DMS153 (cell line): ENCODE results near the gene NNT.
"Not testable (repeated sequence)": the region's sequence is repeated elsewhere in the genome, so short reads cannot be mapped to it uniquely, and the experiment has no call there.

Source experiments
- DNase-seq: peaks from one replicate; lab custom pipeline; 2025; lab: John Stamatoyannopoulos, UW

The NNT gene

DNA sequence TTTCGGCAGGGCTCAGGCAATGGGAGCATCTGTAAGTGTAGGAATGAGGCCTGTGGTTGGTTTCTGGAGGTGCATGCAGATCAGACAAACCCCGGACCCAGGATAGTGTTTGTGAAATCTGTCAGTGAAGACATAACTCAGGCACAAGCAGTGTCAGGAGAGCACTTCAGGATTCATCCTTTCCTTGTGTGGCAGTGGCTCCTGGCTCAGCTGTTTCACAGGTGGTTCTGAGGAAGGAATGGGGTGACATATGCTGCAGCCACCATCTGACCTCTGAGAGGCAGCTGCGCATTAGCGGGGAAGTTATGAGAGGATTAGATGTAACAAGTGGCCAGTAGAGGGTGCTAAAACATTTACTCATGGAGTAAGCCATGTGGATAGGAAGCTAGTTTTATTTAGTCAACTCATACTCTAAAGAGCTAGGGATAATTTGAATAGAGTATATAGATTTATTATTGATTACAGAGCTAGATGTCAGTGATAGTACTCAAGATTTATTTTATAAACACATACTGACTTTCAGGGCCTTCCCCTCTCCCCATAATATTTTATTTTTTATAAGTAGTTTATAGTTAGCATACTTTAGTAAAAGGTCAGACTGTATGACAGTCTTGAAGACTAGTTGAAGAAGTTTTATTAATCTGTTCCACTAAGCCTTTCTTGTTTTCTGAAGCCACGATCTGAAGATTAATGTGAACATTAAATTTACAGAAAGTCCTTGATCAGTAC is 28.4 kb downstream of the NNT start:
- DNase-seq = peak; percentile 66

DNA sequence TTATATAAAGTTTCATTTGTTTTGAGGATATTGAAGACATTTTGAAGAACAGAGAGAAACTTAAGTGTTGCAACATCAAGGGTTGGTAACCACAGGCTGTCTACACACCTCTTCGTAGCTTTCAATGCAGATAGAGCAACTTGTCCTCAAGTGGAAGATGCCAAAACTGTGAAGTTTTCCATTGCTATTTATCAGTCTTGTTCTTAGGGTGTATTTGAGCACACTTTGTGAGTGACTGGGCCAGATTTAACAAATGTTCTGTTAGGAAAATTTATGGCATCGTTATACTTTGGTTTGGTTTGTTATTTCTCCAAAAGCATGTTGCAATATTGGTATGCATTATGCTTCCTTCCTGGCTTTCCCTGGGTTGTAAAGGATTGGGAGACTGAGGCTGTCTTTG is 31.6 kb downstream of the NNT start:
- DNase-seq = no peak

DNA sequence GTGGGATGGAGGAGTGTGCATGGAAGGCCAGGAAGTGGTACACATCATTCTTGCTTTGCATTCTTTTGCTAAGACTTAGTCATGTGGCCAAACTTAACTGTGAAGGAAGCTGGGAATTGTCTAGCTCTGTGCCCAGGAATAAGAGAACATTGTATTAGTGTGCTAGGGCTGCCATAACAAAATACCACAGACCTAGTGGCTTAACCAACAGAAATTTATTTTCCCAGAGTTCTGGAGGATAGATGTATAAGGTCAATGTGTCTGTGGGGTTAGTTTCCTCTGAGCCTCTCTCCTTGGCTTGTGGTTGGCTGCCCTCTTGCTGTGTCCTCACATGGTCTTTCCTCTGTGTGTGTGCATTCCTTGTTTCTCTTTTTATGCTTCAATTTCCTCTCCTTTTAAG is 32.4 kb downstream of the NNT start:
- DNase-seq = no peak

DNA sequence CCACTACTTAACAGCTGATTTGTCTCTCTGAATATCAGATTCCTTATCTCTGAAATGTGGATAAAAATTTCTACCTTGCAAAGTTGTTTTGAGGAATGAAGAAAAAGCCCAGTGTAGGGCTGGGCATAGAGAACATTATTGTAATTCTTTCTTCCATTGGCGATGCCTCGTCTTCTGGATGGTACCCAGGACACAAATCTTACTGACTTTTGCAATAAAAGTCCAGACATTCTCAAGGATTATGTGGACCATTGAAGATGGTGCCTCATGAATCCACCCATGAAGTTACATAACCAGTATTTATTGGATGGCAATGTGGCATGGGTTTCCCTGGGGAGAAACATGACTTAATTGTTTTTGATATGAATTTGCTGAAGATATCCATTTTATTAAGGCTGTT is 33.1 kb downstream of the NNT start:
- no peak for DNase-seq

DNA sequence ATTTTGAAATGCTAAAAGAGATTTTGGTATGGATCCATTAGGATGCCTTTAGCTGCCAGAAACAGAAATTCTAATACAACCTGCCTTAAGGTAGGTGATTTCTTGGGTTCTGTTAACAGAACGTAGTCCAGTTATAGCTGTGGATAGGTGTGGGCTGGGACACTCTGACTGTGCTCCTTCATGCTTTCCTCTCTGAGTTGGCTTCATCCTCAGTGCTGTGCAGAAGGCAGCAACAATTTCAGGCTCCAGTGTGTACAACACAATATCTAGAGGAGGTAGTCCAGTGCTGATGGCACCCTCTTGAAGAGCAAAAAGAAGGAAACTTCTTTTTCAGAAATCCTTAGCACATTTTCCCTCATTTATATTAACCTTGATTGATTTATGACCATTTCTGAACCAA is 34.4 kb downstream of the NNT start:
- DNase-seq = no peak

DNA sequence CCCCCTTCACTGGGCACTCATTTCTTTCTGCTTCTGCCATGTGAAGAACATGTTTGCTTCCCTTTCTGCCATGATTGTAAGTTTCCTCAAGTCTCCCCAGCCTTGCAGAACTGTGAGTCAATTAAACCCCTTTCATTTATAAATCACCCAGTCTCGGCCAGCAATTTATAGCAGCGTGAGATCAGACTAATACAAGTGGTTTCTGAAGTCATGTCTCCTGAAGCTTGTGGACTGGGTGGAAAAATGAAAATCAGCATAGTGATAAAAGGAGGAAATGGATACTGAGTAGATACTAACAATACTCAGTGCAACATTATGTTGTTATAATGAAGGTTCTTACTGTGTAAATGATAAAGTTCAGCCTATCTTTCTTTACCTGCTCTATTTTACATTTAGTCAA is 35.1 kb downstream of the NNT start:
- no peak for DNase-seq

DNA sequence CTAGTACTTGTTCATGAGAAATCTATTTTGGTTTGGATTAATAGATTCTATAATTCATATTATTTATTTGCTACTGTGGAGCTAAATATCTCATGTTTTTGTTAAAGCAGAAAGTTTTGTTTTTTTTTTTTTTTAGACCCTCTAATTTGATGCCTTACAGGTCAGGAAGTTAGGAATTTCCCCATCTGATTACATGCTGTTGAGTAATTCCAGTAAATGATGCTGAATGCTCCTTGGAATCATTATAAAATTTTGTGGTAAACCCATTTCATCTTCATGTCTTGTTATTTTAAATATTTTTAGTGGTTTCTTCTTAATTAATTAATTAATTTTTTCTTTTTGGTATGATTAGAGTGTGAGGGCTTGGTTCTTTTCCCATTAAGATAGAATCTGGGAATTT is 35.6 kb downstream of the NNT start:
- DNase-seq = no peak

DNA sequence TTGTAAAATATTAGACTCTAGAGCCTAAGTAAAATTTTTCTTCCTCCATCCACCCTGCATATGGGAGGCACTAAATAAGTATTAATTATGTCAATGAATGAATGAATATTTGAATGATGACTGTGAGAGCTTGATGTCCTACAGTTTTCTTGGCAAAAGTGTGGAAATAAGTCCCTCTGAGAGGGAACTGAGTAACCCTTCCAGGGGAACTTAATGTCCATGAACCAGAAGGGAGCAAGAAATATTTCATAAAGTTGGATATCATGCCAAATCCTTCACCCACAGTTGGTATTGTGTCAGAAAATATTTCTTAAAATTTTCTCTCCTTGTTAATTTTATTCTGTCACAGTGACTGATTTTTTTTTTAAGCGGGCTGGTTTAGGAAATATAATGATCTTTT is 36.6 kb downstream of the NNT start:
- no peak for DNase-seq

DNA sequence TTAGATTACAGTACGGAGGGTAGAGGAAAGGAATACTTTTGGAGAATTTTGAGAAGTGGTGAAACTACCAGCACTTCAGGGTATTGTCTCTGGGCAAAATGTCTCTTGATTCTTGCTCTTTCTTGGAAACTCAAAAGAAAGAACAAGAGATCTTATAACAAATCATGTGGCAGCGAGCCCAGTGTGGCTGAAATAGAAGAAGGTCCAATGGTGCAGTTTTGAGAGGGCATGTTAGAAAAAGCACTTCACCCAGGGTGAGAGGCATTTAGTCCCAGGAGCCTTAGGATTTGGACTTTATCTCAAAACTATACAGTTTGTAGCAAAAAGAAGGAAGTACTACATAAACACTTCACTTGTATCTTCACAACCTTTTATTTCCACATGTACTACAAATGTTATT is 39.4 kb downstream of the NNT start:
- no peak for DNase-seq

DNA sequence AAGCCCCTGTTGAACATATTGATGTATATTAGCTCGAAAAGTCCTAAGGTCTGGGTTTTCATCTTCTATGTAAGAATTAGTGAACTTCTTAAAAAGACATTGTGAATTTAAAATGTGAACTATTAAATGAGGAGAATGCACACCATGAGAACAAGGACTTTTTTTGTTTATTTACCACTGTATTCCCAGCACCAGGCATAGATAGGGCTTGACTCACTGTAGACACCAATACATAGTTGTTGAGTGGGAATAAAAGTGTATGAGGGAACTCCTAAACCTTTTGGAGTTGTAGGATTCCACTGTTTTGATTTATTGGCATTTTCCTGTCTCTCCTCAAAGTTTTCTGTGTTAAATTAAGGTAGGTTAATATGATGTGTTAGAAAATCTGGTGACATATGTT is 40.3 kb downstream of the NNT start:
- no peak for DNase-seq

DNA sequence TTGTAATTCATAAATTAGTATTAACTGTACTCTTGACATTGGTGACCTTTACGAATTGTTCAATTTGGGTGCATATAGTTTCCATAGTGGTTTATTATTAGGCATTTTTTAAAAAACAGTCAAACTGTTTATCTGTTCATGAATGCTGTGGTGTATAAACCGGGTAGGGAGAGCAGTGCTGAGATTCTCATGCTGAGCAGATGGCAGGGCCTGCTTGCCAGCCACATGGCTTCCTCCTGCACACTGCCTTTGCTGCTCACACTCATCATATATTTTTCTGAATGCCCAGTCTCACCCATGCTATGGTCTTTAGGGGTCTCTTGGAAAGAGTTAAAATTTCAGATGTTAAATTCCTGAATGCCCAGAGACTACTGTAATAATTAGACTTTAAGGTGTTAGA is 40.8 kb downstream of the NNT start:
- no peak for DNase-seq

DNA sequence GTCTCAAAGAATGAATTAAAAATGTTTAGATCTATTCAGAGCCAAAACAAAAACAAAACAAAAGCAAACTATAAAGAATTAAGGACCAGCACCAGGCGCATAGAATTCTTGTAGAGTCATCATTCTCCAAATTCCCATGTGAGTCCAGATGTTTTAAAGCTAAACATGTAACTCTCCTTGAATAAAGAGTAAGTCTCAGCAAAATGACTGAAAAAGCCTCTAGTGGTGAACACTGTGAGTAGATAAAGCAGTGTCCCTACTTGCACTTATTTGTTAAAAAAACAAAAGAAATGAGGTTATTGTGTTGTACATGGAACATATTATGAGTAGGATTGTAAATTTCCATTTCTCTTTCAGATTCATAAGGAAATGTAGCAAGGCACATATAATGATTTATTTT is 44.0 kb downstream of the NNT start:
- DNase-seq = no peak

DNA sequence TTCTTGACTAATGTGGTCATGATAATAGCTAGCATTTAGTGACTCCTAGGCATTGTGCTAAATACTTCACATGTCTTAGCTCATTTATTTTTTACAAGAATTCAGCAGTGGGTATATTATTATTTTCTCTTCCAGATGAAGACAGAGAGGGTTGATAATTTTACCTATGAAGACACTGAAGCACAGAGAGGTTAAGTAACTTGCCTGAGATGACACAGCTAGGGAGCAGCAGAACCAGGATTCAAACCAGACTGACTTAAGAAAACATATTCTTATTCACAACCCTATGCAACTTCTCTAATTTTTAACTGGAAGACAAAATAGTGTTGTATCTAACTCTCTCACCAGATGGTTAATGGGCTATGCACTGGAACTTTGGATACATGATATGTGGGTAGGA is 44.8 kb downstream of the NNT start:
- no peak for DNase-seq

DNA sequence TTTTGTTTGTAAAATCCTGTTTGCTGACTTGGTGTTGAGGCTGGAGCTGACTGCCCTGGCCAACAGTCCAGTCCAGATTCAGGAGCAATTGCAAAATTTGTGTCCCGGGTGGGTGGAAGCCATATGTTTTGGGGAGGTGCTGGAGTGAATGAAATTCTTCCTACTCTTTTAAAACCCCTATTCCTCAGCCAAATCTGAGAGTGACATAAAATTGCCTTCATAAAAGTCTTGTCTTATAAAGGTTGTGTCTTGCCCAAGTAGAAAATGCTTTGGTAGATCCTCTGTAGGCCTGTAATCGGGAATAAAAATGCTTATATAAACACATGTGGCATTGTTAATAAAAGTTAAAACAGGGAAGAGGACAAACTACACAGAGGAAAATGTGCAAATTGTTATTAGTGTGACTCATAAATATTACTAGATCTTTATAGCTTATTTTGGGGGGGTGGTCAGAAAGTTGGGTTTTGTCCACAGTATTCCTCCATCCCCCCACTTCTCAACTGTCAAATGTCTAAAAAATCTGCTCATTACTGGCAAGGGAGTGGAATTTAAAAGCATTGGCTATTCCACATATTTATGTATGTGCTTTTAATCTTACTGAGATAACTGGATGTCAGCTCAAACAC is 45.6 kb downstream of the NNT start:
- no peak for DNase-seq

DNA sequence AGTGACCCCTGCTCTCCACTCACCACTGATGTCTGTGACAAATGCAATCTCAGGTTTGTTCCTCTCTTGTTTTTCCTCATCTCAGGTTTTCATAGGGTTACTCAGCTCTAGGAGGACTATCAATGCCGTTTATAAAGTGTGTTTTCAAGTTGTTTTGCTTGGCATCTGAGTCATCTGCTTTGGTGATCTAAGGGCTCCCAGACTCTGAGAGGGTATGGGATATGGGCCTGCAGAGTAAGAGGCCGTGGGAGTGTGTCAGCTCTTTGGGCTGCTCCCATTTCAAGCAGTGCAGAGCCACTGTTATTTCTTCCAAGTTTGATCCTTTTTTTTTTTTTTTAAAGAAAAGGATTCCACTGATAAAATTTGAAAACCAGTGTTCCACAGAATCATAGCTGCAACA is 46.3 kb downstream of the NNT start:
- no peak for DNase-seq

DNA sequence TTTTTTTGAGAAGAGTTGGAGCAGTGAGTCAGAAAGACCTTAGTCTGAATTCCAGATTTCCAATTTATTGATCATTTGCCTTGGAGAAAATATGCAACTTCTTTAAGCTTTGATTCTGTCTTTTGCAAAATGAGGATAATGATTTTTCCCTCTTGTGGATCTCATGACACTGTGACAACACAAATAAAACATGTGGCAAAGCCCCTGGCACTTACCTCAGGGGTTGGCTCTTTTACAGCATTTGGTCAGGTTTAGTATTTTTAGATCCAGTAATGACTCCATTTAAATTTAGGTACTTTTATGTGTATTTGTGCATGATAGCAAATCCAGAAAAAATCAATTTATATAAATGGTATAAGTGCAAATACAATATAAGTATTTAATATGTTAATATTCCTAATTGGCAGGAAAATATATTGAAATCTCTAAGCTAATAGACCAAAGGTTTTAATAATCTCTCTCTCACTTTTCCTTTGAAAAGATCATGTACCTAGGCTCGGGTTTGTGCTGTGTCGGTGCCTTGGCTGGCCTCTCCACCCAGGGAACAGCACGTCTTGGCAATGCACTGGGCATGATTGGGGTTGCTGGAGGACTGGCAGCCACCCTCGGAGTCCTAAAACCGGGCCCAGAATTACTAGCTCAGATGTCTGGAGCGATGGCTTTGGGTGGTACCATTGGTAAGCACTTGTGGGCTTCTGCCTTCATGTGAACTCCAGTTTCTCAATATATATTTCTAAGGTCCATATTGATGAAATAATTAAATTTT is 49.7 kb downstream of the NNT start:
- no peak for DNase-seq

DNA sequence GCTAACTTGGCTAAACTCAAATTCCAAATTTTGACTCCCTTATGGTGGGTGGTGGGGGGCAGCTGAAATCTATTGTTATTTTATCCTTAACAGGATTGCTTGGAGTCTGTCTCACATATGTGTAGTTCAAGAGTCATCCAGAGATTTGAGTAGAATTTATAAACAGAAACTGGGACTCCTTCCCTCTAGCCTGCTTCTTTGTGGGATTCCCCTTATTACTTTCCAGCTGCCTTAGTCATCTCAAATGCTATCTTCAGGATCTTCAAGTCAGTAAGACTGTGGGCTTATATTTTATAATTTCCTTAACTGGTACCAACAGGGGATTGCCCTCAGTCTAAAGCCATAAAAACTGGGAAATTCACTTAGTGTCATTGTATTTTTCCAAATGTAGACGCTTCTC is 55.5 kb downstream of the NNT start:
- DNase-seq = no peak

DNA sequence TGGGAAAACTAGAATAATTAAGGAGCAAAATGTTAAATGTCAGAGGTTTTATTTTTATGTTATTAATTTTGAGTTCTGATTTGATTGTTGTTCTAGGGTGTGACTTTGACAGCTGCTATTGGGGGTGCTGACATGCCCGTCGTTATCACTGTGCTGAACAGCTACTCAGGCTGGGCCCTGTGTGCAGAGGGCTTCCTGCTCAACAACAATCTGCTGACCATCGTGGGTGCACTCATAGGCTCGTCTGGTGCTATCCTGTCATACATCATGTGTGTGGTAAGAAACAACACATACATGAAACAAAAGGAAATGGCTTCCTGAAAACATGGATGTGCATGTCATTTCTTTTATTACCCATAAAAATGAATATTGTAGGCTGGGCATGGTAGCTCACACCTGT is 56.1 kb downstream of the NNT start:
- no peak for DNase-seq

DNA sequence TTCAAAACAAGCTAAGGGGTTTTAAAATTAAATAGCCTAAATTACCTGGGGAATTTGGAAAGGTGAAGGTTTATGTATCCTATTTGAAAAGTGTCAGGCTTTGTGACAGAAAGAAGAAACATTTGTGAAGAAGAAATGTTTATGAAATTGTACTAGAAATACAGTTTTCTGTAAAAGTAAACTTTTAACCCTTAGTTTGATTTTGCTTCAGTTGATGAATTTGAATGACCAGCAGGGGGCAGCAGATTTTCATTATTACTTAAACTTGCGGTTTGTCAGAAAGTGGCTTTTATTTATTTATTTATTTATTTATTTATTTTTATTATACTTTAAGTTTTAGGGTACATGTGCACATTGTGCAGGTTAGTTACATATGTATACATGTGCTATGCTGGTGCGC is 58.1 kb downstream of the NNT start:
- no peak for DNase-seq

DNA sequence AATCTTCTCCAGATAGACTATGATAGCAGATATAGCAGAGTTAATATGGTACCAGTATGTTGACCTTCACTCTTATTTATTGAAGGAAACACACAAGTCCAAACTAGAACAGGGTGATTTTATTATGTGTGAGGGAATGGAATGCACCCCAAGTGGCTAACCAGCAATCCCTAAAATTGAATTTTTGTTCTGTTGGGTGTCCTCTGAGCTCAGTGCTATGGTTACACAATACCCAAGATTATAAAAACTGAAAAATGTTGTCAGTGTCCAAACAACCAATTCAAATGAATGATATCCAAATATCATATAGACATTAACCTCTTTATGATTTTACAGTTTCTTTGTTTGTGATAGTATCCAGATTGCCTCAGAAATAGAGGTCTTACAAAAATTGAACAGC is 60.9 kb downstream of the NNT start:
- DNase-seq = no peak

DNA sequence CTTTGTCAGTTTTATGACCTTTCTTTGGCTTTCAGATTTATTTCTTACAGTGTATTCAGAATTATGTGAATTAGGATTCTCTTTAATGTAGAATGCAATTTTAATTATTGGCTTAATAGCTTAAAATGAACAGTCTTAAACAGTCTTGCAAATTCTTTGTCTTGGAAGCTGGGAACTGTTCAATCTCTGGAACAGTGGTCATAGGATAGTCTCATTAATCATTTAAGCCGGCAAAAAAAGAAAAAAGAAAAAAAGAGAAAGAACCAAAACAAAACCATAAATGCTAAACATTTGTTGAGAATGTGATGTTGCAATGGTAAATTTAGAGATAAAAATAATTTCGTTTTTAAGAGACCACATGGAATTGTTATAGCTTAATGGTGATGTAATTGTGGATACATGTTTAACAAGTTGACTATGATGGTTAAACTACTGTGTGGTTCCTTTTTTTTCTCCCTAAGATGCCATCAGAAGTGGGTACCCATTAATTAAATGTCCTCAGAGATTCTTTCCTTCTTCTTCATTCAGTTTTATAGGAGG is 61.6 kb downstream of the NNT start:
- DNase-seq = no peak

DNA sequence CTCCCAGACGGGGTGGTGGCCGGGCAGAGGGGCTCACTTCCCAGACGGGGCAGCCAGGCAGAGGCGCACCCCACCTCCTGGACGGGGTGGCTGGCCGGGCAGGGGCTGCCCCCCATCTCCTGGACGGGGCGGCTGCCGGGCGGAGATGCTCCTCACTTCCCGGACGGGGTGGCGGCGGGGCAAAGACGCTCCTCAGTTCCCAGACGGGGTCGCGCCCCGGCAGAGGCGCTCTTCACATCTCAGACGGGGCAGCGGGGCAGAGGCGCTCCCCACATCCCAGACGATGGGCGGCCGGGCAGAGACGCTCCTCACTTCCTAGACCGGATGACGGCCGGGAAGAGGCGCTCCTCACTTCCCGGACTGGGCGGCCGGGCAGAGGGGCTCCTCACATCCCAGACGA is 62.8 kb downstream of the NNT start:
- DNase-seq = not testable (repeated sequence)

DNA sequence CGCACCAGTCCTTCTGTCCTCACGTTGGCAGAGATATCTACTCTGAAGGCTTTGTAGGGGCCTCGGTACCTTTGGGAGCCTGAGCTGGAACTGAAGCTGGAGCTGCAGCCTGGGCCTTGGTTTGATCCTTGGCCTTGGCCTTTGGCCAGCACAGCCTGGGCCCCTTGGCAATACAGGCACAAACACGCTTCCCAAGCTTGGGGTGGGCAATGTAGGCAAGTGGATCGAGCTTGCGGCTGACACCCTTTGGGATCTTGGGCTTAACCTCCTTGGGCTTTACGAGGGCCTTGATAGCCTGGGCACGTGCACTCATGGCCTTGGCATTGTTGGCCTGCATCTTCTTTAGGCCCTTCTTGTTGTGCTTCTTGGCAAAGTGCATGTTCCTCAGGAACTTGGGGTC is 63.7 kb downstream of the NNT start:
- DNase-seq = not testable (repeated sequence)
